Measurements from ENCODE around the gene RARG.
A peak's percentile ranks its signal among the peaks of the same experiment; 100 is the strongest.

RARG gene

DNA sequence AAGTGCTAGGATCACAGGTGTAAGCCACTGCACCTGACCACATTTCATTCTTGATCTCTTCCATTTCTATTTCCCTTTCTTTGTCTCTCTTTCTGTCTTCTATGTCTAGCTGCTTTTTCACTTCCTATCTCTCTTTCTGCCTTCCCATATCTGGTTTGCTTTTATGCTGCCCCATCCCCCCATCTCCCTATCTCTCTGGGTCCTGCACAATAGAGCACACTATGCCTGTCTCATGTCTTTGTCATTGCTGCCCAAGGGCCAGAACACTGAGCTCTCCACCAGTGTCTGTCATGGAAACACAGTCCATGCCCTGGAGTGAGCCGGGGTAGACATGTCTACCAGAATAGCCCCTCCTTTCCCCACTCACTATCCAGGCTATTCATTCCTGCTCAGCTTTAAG lies 12.3 kb upstream of the RARG start:
- peak; percentile 73 for DNase-seq

GRCh38 chr12:53241623-53242412 lies 9.8 kb upstream of the RARG start:
- no peak for DNase-seq

- DNase-seq, result no peak
Observed at GRCh38 chr12:53239643-53240258, 7.7 kb upstream of the RARG start.

GRCh38 chr12:53236443-53237111 lies 4.6 kb upstream of the RARG start:
- no peak for DNase-seq

- no peak for DNase-seq
Observed at GRCh38 chr12:53235742-53236442, 3.9 kb upstream of the RARG start.

DNA sequence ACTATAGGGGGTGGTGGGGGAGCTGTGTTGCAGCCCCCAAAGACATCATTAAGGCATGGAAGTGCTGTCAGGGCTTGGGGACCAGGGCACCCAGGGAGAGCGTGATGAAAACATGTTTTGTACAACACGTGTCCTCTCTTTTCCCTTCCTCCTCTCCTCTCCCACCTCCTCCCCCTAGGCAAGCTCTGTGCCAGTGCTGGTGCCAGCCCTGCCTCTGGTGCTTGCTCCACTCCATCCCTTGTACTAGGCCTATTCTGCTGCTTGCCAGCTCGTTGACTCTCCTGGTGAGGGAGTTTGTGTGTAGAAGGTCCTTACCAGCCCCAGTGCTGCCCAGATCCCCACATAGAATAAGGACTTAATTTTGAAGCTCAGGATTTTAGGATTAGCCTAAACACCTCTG lies 3.2 kb upstream of the RARG start:
- DNase-seq, result no peak

DNA sequence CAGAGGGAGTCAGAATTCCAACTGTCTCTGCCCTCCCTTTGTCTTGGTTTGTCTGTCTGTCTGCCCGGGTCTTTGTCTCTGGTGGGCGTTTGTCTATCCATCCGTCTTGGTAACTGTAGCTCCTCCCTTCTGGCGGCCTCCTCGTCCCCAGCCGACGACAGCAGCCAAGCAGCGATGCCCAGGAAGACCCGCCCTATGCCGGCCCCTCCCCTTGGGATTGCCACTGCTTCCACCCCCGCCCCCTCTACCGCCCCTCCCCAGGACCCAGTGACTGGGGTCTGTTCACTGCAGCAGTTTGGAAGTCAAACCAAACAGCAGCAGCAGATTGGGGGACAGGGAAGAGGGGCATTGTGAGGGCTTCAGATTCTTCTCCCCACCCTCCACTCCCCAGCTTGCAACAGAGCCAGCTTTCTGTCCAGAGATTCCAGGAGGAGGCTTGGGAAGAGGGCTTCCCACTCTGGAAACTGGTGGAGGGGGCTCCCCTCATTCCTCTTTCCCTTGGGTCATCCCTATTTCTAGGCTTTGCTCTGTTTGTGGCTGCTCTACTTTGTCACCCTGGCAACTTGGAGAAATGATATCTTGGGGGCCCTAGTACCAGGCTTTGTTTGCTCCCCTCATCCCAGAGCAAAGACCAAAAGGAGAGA lies 2.4 kb upstream of the RARG start:
- peak; percentile 33 for DNase-seq

DNA sequence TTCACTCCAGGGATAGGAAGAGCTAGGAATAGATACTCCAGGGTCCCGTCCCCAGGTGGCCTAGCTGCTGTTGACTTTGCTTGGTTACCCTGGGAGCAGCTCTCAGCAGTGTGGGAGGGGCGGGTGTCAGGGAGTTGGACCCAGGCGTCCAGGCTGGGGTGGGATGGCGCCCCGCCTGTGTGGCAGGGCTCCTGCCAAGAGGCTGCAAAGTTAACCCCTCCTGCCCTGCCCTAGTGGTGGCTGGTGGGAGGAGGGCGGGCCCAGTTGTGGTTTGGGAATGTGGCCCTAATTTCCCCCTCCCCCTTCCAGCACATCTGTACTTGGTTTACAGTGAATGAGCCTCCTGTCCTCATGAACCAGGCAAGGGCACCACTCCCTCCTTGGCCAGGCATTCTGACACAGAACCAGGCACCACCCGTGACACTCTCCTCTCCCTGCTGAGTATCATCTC lies 1.7 kb upstream of the RARG start:
- peak; percentile 62 for DNase-seq

DNA sequence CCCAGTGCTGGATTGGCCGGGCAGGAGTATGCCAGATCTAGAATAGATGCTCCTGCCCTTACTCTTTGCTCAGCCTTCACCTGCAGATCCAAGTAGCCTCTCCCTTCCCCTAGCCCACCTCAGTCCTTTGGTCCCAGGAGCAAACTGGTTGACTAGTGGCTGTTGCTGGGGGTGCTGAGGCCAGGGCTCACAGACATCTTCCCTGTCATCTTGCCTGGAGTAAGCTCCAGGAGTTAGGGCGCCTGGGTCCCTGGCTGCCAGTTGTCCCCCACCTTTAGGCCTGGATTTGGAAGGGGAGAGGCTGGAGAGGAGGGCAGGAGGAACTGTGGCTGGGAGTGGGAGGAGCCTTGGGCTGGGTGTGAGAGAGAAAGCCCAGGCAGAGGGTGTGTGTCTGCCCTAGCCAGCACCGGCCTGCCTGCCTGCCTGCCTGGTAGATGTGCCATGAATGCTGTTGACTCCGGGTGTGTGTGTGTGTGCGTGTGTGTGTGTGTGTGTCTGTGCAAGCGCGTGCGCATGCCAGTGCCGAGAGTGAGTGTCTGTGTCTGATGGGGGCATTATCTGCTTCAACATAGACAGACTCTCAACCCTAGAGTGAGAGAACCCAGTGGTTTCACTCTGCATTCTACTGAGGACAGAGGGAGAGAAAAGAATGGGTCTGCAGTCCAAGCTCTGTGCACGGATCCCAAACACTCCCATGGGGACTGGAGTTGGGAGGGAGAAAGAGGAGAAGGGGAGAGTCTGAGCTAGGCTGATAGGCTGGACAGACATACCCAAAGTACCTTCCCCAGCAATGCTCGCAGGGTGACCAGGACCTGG lies 845 bp upstream of the RARG start:
- DNase-seq, result peak; percentile 74

DNA sequence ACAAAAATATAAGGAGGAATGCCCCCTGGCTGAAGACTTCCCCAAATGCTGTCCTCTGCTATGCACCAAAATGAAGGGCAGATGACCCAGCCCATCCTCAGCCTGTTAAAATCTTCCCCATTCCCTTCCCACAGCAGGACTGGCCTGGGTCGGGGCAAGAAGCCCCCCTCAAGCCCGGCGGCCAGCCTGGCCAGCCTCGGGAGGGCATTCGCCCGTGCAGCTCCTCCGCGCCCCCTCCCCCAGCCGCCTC lies 413 bp downstream of the RARG start:
- no peak for DNase-seq

- no peak for DNase-seq
Observed at GRCh38 chr12:53230108-53230845, 1.7 kb downstream of the RARG start.

DNA sequence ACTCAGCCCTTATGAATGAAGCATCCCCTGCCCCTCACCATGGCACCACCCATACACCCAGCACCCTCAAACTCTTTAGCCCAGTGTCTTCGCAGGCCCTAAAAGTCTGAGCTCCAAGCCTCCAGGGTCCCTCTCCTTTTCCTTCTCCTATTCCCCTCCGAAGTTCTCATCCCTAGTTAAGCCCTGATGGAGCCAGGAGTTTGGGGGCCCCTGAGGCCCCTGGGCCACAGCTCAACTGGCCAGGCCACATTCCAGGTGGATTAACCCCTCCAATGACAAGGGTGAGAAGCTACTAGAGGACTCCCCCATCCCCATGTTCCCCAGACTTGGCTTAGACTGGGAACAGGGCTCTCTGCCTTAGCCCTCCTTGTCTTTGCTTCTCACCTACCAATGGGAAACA lies 2.6 kb downstream of the RARG start:
- no peak for DNase-seq

DNA sequence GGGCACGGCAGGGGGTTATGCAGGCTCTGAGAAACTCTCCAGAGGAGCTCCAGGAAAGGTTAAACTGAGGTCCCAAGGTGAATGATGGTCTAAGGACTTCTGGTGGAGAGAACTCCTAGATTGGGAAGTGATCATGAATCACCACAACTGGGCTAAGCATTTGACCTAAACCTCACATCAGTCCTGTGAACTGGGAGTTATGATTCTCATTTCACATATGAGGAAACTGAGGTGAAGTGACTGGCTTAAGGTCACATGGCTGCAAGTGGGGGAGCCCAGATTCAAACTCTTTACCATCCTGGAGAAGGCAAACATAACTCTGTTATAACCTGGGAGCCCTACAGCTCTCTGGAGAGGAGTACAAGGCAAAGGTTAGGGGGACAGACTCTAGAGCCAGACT lies 4.2 kb downstream of the RARG start:
- DNase-seq, result no peak

DNA sequence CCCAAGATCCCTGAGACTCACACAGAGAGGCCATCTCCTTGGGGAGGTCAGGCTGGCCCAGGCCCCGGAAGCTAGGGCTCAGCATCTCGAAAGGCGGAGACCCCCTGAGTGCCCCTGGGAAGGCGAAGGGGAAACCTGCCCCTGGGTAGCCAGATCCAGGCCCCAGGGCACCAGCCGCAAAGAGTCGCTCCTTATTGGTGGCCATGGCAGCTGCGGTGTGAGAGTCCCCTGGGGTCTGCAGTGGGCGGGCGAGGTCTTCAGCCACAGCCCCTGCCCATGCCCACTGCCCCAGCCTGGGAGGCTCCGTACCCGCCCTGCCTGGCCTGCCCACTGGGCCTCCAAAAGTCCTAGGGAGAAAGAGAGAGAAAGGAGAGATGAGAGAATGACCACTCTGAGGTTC lies 4.7 kb downstream of the RARG start:
- DNase-seq, result no peak

GRCh38 chr12:53226815-53227214 lies 5.2 kb downstream of the RARG start:
- no peak for DNase-seq

- DNase-seq, result no peak
Observed at GRCh38 chr12:53225635-53226424, 6.2 kb downstream of the RARG start.

- no peak for DNase-seq
Observed at GRCh38 chr12:53224897-53225634, 6.9 kb downstream of the RARG start.

DNA sequence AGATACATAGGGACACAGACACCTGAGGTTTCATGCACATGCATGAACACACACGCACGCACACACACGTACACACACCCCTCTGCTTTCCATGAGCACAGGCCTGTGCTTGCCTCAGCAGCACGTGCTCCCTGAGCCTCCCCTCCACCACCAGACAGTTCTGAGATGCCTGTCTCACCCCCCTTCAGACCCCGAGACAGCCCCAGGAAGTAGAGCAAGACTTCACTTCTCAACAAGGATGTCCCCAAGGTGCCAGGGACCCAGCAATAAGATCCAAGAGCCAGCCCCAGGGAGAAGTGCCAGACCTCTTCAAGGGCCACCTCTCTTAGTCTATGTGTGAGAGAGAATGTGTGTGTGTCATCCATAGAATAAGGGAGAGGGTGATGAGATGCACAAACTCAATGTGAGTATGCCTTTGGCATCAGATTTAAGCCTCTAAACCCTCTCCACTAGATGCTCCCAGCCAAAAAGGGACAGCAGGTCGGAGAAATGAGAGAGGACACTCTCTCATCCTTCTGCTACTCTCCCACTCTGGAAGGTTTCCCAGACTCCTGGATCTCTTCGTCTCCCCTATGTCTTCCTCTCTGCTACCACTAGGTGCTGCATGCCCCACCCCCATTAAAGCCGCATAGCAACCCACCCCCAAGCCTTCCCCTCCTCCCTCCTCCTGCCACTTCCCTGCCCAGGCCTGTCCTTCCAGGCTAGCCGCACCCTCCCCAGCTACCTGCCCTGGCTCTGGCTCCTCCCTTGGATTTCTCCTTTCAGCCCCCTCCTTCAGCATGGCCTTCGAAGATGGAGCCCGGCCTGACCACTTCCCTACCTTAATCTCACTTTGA lies 7.7 kb downstream of the RARG start:
- no peak for DNase-seq
